GM06990 (cell line): ENCODE results near the gene CFB.

ENCODE experiments used
- DNase-seq: peaks from one replicate; pipeline ENCODE4 v3.0.0-alpha.2; 2011; ENCODE audit not compliant: insufficient read length; ENCODE audit errors: extremely low read depth
- H3K27me3 ChIP-seq: replicated peaks from 2 replicates; pipeline ENCODE4 v1.6.0; 2011; ENCODE audit warnings: low read length; ENCODE audit not compliant: control insufficient read depth, insufficient read depth
- H3K36me3 ChIP-seq: 2 replicates; pipeline ENCODE4 v1.5.1; 2011; ENCODE audit warnings: low read length; ENCODE audit not compliant: control insufficient read depth, insufficient read depth
- H3K4me3 ChIP-seq: replicated peaks from 2 replicates; pipeline ENCODE4 v1.5.1; 2011; ENCODE audit warnings: low read depth, mild to moderate bottlenecking, control low read depth, low read length
- TF ChIP-seq, protein P1 (sequence below): IDR thresholded peaks from 2 replicates; pipeline ENCODE4 v1.5.1; 2011; ENCODE audit warnings: low read length, control low read depth, mild to moderate bottlenecking, inconsistent platforms; ENCODE audit not compliant: insufficient read depth, poor library complexity, severe bottlenecking

Gene CFB

DNA sequence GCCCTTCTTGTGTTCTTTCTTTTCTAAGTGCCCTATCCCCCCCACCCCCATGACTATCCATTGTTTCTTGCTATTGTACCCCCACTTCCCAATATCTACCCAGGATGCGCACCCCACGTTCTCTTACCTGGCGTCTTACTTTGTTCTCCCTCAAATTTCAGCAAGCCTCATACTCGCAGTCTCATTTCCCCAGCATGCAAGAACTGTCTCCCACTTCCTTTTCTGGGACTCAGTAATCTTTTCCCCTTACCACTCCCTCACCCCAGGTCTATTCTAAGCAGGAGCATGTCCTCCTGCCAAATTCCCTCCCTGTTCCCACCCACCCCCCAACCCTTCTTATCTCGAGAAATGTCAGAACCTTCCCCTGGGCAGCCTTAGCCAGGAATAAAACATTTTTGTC lies 46.7 kb upstream of the CFB start:
- Histone ChIP-seq H3K36me3 (no peaks in the 10 kb centered on the region; the same call in none of the 2 replicates), H3K4me3 (no peak overlapping the region), H3K27me3 (no peaks in the 10 kb centered on the region)
- TF ChIP-seq, protein P1, sequence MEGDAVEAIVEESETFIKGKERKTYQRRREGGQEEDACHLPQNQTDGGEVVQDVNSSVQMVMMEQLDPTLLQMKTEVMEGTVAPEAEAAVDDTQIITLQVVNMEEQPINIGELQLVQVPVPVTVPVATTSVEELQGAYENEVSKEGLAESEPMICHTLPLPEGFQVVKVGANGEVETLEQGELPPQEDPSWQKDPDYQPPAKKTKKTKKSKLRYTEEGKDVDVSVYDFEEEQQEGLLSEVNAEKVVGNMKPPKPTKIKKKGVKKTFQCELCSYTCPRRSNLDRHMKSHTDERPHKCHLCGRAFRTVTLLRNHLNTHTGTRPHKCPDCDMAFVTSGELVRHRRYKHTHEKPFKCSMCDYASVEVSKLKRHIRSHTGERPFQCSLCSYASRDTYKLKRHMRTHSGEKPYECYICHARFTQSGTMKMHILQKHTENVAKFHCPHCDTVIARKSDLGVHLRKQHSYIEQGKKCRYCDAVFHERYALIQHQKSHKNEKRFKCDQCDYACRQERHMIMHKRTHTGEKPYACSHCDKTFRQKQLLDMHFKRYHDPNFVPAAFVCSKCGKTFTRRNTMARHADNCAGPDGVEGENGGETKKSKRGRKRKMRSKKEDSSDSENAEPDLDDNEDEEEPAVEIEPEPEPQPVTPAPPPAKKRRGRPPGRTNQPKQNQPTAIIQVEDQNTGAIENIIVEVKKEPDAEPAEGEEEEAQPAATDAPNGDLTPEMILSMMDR: no peak
- no peak for DNase-seq

DNA sequence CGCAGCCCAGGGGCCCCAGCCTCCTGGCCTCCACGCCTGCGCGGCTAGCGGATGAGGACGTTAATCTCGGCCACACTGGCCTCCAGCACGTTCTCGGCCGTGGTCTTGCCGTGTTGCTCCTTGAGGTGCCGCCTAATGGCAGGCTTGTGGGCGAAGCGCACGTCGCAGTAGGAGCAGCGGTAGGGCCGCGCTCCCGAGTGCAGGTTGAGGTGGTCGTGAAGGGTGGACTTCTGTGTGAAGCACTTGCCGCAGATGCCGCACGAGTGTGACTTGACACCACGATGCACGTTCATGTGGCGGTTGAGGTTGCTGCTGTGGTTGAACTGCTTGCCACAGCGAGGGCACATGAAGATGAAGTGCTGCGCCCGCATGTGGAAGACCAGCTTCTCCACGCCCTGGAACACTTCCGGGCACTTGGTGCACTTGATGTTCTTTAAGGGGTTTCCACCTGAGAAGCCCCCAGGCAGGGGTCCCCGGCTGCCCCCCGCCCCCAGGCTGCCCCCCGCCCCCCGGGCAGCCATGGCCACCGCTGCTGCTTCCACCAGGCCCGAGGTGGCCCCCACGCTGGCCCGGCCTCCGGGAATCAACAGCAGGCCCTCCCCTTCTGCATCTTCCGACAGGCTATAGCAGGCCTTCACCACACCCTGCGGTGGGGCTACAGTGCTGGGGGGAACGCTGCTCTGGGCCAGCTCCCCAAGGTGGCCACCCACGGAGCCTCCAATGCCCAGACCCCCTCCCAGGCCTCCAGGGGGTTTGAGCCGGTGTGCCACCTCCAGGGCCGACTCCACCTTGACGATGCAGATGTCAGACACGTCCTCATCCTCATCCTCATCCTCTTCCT lies 45.8 kb upstream of the CFB start:
- Histone ChIP-seq H3K36me3 (no peaks in the 10 kb centered on the region; the same call in none of the 2 replicates), H3K27me3 (no peaks in the 10 kb centered on the region), H3K4me3 (no peak overlapping the region)
- TF ChIP-seq, protein P1: no peak
- no peak for DNase-seq

DNA sequence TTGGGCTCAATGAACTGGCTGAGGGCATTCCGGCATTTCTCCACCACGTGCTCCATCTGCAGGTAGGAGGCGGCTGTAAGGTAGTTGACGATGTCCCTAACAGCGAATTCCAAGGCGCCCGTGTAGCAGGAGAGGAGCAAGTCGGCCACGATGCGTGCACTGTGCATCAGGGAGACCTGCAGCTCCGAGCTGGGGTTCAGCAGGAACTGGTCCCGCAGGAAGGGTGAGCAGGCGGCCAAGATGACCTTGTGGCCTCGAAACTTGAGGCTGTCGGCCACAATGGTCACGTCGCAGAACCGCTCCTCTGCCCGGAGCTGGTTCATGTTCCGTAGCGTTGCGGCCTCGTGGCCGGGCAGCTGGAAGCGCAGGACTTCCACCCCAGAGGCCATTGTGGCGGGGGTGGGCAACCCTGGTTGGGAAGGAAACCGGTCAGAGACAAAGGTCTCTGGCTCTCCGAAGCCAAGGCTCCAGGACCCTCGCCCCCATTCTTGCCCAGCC lies 44.9 kb upstream of the CFB start:
- DNase-seq: no peak
- Histone ChIP-seq H3K27me3 (no peaks in the 10 kb centered on the region), H3K4me3 (peak overlapping the region; percentile 62), H3K36me3 (no peaks in the 10 kb centered on the region; the same call in 1 of the 2 replicates)
- TF ChIP-seq, protein P1: no peak

DNA sequence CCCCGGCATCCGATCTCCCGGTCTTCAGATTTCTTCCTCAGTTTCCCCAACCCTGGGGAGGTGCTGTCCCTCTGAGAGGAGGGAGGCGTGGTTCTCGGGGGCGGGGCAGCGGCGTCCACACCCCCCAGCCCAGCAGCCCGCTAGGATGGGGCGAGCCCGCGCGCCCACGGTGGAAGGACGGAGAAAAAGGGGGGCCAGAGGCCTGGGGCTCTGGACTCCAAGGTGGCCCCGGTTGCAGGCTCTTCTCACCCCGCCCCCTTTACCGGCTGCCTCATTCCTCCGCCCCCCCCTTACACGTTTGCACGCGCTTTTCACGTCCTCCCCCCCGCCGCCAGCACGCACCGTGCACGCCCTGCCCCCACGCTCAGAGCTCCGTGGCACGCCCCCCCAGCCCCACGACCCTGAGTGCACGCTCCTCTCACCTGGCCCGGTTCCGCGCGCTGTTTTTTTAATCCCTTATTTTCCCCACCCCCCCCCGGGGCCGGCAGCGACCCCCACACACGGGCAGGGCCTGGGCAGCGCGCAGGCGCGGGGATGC lies 44.4 kb upstream of the CFB start:
- DNase-seq: peak; percentile 72
- TF ChIP-seq, protein P1: no peak
- Histone ChIP-seq H3K4me3 (peak overlapping the region; percentile 62), H3K27me3 (no peaks in the 10 kb centered on the region), H3K36me3 (no peaks in the 10 kb centered on the region; the same call in 1 of the 2 replicates)

DNA sequence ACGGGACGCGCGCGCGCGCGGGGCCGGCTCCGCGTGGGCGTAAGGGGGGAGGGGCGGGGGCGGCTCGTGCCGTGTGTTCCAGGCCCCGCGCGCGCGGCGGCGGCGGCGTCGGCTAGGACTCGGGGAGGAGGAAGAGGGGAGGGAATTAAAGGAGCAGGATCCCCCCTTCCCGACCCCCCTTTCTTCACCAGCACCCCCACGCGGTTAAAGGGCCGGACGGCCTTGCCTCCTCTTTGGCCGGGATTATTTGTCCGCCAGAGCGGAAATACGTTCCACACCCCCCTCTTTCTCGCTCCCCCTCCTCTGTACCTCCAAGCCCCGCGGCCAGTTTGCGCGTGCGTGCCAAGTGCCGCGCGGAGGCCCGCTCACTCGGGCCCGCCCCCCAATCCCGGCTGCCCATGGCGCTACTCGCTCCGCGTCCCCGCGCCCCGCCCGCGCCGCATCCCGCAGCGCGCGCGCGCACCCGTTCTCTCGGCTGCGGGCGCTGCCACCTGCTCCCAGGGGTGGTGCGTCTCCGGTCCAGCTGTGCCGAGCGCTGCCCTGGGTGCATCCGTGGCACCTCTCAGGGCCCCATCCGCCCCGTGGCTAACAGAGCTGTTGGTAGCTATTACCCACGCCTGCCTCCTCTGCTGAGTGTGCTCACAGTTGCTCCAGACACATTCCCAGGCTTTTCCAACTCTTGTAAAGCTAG lies 43.8 kb upstream of the CFB start, which contains the start of gene ZBTB12:
TSS of gene ZBTB12 (minus strand) at position 134 of the 691 bp plus-strand sequence. CDS start 781 bp downstream, outside the sequence.
- peak within 1 kb of the TSS; percentile 62 for H3K4me3 ChIP-seq
- TF ChIP-seq, protein P1: no peak
- no peaks in the 10 kb centered on the region for H3K27me3 ChIP-seq
- DNase-seq: peak; percentile 91
- H3K36me3 ChIP-seq: no peaks in the 10 kb centered on the region; the same call in 1 of the 2 replicates
